ENCODE results near the gene KCNK17. TPM values are rescaled to one million over a fixed set of nuclear protein-coding genes. Genes with fewer than 3 reads are reported as not detected.
"Not testable (repeated sequence)": the region's sequence is repeated elsewhere in the genome, so short reads cannot be mapped to it uniquely, and the experiment has no call there.

The KCNK17 gene
- total RNA-seq, 1 donor from 2014 or later: not detected

DNA sequence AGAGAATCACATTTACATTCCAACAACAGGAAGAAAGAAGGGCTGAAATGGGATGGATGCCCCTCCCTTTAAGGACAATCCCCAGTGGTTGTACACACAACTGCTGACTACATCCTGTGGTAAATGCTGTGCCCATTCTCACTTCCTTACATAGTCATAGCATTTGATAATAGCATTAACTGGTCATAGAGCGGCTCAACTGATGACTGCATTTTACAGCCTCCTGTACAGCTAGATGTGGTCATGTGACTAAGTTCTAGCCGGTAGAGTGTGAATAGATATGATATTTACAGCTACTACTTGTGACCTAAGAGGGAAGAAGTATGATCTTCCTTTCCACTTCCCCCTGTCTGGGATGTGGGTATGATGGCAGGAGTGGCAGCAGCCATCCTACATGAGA is 24.7 kb downstream of the KCNK17 start:
- TF ChIP-seq CTCF (IDR thresholded peaks at IDR 0.05; ENCODE audit: insufficient read depth, low read depth, low read length): no peak
- no peak for TF ChIP-seq EZH2 (IDR thresholded peaks at IDR 0.05; ENCODE audit: insufficient read depth, low read length)
- Mint-ChIP-seq H3K27me3 (ENCODE audit: low read depth, unreplicated experiment) (peaks cover 35% of the 10 kb centered on the region), H3K9me3 (ENCODE audit: unreplicated experiment) (peaks cover 5% of the 10 kb centered on the region), H3K4me1 (ENCODE audit: low read depth, unreplicated experiment) (peaks cover 5% of the 10 kb centered on the region), H3K36me3 (ENCODE audit: low read depth, unreplicated experiment) (no peaks in the 10 kb centered on the region), H3K27ac (ENCODE audit: unreplicated experiment) (no peak overlapping the region), H3K4me3 (ENCODE audit: unreplicated experiment) (no peak overlapping the region)
- H3K79me2 ChIP-seq (ENCODE audit: insufficient read depth, low read length): no peaks in the 10 kb centered on the region
- H3K36me3 ChIP-seq (ENCODE audit: insufficient read depth, low read length): no peaks in the 10 kb centered on the region
- FAIRE-seq (no peak), DNase-seq (ENCODE audit: low read depth) (no peak)
- no peak overlapping the region for H3K4me3 ChIP-seq (ENCODE audit: insufficient read depth, low read depth, low read length)
- no peak overlapping the region for H2AFZ ChIP-seq (ENCODE audit: low read depth, low read length)
- no peaks in the 10 kb centered on the region for H3K27me3 ChIP-seq (ENCODE audit: insufficient read depth, low read length)
- H3K4me1 ChIP-seq (ENCODE audit: insufficient read depth, low read length): no peaks in the 10 kb centered on the region
- no peak overlapping the region for H3K9ac ChIP-seq (ENCODE audit: low read length)
- H4K20me1 ChIP-seq (ENCODE audit: insufficient read depth, low read length): no peaks in the 10 kb centered on the region
- no peak overlapping the region for H3K4me2 ChIP-seq (ENCODE audit: low read length)
- no peaks in the 10 kb centered on the region for H3K9me3 ChIP-seq (ENCODE audit: insufficient read depth, low read depth, low read length)
- no peak overlapping the region for H3K27ac ChIP-seq (ENCODE audit: low read depth, low read length)

- no peak overlapping the region for H3K4me3 ChIP-seq (ENCODE audit: insufficient read depth, low read depth, low read length)
Observed at GRCh38 chr6:39287601-39288000, 26.6 kb downstream of the KCNK17 start.

GRCh38 chr6:39286596-39286995 is 27.6 kb downstream of the KCNK17 start:
- H3K4me1 ChIP-seq (ENCODE audit: insufficient read depth, low read length); H3K4me2 ChIP-seq (ENCODE audit: low read length); H3K36me3 ChIP-seq (ENCODE audit: insufficient read depth, low read length); H3K27me3 ChIP-seq (ENCODE audit: insufficient read depth, low read length); DNase-seq (ENCODE audit: low read depth); H3K79me2 ChIP-seq (ENCODE audit: insufficient read depth, low read length); H3K4me1 Mint-ChIP-seq (ENCODE audit: low read depth, unreplicated experiment); H3K9ac ChIP-seq (ENCODE audit: low read length); FAIRE-seq; H3K9me3 ChIP-seq (ENCODE audit: insufficient read depth, low read depth, low read length); H3K9me3 Mint-ChIP-seq (ENCODE audit: unreplicated experiment); H3K27ac ChIP-seq (ENCODE audit: low read depth, low read length); H3K36me3 Mint-ChIP-seq (ENCODE audit: low read depth, unreplicated experiment); H2AFZ ChIP-seq (ENCODE audit: low read depth, low read length); H4K20me1 ChIP-seq (ENCODE audit: insufficient read depth, low read length); H3K4me3 ChIP-seq (ENCODE audit: insufficient read depth, low read depth, low read length); H3K27ac Mint-ChIP-seq (ENCODE audit: unreplicated experiment); H3K4me3 Mint-ChIP-seq (ENCODE audit: unreplicated experiment): not testable (repeated sequence)
- H3K27me3 Mint-ChIP-seq (ENCODE audit: low read depth, unreplicated experiment): peaks cover 35% of the 10 kb centered on the region

More at GRCh38 chr6:39287601-39288000, 26.6 kb downstream of the KCNK17 start:
- no peaks in the 10 kb centered on the region for H4K20me1 ChIP-seq (ENCODE audit: insufficient read depth, low read length)
- no peaks in the 10 kb centered on the region for H3K9me3 ChIP-seq (ENCODE audit: insufficient read depth, low read depth, low read length)
- H3K36me3 ChIP-seq (ENCODE audit: insufficient read depth, low read length): no peaks in the 10 kb centered on the region
- Mint-ChIP-seq H3K4me3 (ENCODE audit: unreplicated experiment) (no peak overlapping the region), H3K9me3 (ENCODE audit: unreplicated experiment) (peaks cover 6% of the 10 kb centered on the region), H3K27ac (ENCODE audit: unreplicated experiment) (no peak overlapping the region), H3K27me3 (ENCODE audit: low read depth, unreplicated experiment) (peaks cover 31% of the 10 kb centered on the region), H3K4me1 (ENCODE audit: low read depth, unreplicated experiment) (peaks cover 5% of the 10 kb centered on the region), H3K36me3 (ENCODE audit: low read depth, unreplicated experiment) (no peaks in the 10 kb centered on the region)
- FAIRE-seq (no peak), DNase-seq (ENCODE audit: low read depth) (no peak)
- H2AFZ ChIP-seq (ENCODE audit: low read depth, low read length): no peak overlapping the region
- H3K4me1 ChIP-seq (ENCODE audit: insufficient read depth, low read length): no peaks in the 10 kb centered on the region
- peaks cover 3% of the 10 kb centered on the region for H3K27me3 ChIP-seq (ENCODE audit: insufficient read depth, low read length)
- H3K4me2 ChIP-seq (ENCODE audit: low read length): no peak overlapping the region
- no peaks in the 10 kb centered on the region for H3K79me2 ChIP-seq (ENCODE audit: insufficient read depth, low read length)
- H3K9ac ChIP-seq (ENCODE audit: low read length): no peak overlapping the region
- no peak for TF ChIP-seq CTCF (IDR thresholded peaks at IDR 0.05; ENCODE audit: insufficient read depth, low read depth, low read length)
- no peak for TF ChIP-seq EZH2 (IDR thresholded peaks at IDR 0.05; ENCODE audit: insufficient read depth, low read length)
- H3K27ac ChIP-seq (ENCODE audit: low read depth, low read length): no peak overlapping the region

Measured in astrocyte (in vitro differentiated cells and primary cell).